Smooth muscle cell (in vitro differentiated cells): Measurements from ENCODE around the gene KCNAB1. TPM values are rescaled to one million over a fixed set of nuclear protein-coding genes. Genes with fewer than 3 reads are reported as not detected.

Experiments used
- DNase-seq: peaks from one replicate; lab custom pipeline; 2025; ENCODE audit not compliant: unreplicated experiment; lab: John Stamatoyannopoulos, UW
- H2AFZ ChIP-seq: fragments of 200-600 bp; sonication (generic); 2 replicates; pipeline ENCODE4 v1.6.0; 2016; ENCODE audit warnings: antibody characterized with exemption, low read depth, mild to moderate bottlenecking
- H3F3A ChIP-seq: fragments of 200-600 bp; sonication (generic); 2 replicates; pipeline ENCODE4 v1.6.0; 2017; ENCODE audit warnings: antibody characterized with exemption, low read depth
- H3K27ac ChIP-seq: fragments of 200-600 bp; sonication (generic); 2 replicates; pipeline ENCODE4 v1.5.1; 2016; ENCODE audit warnings: low read depth, mild to moderate bottlenecking
- H3K27me3 ChIP-seq: fragments of 200-600 bp; sonication (generic); 2 replicates; pipeline ENCODE4 v1.6.1; 2016; ENCODE audit warnings: low read depth, mild to moderate bottlenecking
- H3K36me3 ChIP-seq: fragments of 200-600 bp; sonication (generic); 2 replicates; pipeline ENCODE4 v1.5.1; 2016; ENCODE audit warnings: low read depth
- H3K4me1 ChIP-seq: fragments of 200-600 bp; sonication (generic); 2 replicates; pipeline ENCODE4 v1.5.1; 2016; ENCODE audit warnings: low read depth
- H3K4me2 ChIP-seq: fragments of 200-600 bp; sonication (generic); 2 replicates; pipeline ENCODE4 v1.6.0; 2016; ENCODE audit warnings: mild to moderate bottlenecking
- H3K4me3 ChIP-seq: fragments of 200-600 bp; sonication (generic); 2 replicates; pipeline ENCODE4 v1.5.1; 2016; ENCODE audit warnings: mild to moderate bottlenecking
- H3K79me2 ChIP-seq: fragments of 200-600 bp; sonication (generic); 2 replicates; pipeline ENCODE4 v1.6.0; 2016; ENCODE audit warnings: low read depth, mild to moderate bottlenecking
- H3K9ac ChIP-seq: fragments of 200-600 bp; sonication (generic); 2 replicates; pipeline ENCODE4 v1.6.0; 2016; ENCODE audit warnings: low read depth
- H3K9me3 ChIP-seq: fragments of 200-600 bp; sonication (generic); replicated peaks from 2 replicates; pipeline ENCODE4 v1.5.1; 2016; ENCODE audit warnings: low read depth
- H4K20me1 ChIP-seq: fragments of 200-600 bp; sonication (generic); 2 replicates; pipeline ENCODE4 v1.6.0; 2016; ENCODE audit warnings: low read depth
- WGBS: methylation state at CpG from one replicate; pipeline ENCODE4 v1.1.7; 2016; ENCODE audit warnings: low lambda C conversion rate; 5-methylcytosine and 5-hydroxymethylcytosine counted together
- polyA plus RNA-seq: library from polyadenylated mRNA; unstranded; fragments of >200 nt; fragmentation: Nextera tagmentation; extraction: Ambion mirVana; gene quantifications from 2 replicates; pipeline ENCODE4 v1.2.1, GENCODE V29; 2016
- total RNA-seq: library from RNA; depleted of rRNA; stranded (reverse); fragments of >200 nt; gene quantifications from 2 replicates; pipeline ENCODE4 v1.2.3, GENCODE V29; 2014
- TF ChIP-seq, protein P1 (sequence below): fragments of 200-600 bp; sonication (generic); IDR thresholded peaks from 2 replicates; pipeline ENCODE4 v1.5.1; 2017; ENCODE audit warnings: borderline replicate concordance, mild to moderate bottlenecking, antibody characterized with exemption; ENCODE audit not compliant: insufficient read depth, poor library complexity, severe bottlenecking

The KCNAB1 gene
- total and polyA plus RNA-seq, 2 experiments from 2014 or later, result 0.36 to 1.0 TPM

DNA sequence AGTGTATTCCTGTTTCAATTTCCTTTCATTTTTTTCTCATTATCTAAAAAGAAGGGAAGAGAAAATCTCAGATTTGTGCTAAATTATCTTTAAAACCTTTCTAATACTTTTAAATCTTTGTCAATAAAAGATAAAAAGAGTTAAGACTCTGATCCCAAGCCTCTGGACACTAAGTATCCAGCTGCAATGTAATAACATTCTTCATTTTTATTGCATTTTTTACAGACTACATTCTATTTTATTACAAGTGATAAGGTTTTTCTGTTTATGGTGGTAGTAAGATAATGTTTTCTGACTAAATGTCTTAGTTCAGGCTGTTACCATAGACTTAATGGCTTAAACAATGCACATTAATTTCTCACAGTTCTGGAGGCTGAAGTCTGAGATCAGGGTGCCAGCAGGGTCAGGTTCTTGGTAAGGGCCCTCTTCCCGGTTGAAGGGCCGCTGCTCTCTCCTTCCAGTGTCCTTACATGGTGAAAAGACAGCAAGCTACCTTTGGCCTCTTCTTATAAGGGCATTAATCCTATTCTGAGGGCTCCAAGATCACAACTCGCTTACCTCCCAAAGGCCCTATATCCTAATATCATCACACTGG, 19.7 kb downstream of the KCNAB1 start:
- 56% methylated on average over 3 of the region's 3 CpGs for WGBS
- no peak for DNase-seq
- Histone ChIP-seq H4K20me1 (no peaks in the 10 kb centered on the region), H3K4me3 (no peak overlapping the region), H3F3A (no peaks in the 10 kb centered on the region), H3K79me2 (no peaks in the 10 kb centered on the region), H3K9ac (no peak overlapping the region), H3K27ac (no peak overlapping the region), H3K9me3 (no peaks in the 10 kb centered on the region), H3K27me3 (peaks cover 4% of the 10 kb centered on the region), H2AFZ (no peak overlapping the region), H3K4me2 (no peak overlapping the region), H3K36me3 (no peaks in the 10 kb centered on the region), H3K4me1 (no peaks in the 10 kb centered on the region)
- TF ChIP-seq, protein P1, sequence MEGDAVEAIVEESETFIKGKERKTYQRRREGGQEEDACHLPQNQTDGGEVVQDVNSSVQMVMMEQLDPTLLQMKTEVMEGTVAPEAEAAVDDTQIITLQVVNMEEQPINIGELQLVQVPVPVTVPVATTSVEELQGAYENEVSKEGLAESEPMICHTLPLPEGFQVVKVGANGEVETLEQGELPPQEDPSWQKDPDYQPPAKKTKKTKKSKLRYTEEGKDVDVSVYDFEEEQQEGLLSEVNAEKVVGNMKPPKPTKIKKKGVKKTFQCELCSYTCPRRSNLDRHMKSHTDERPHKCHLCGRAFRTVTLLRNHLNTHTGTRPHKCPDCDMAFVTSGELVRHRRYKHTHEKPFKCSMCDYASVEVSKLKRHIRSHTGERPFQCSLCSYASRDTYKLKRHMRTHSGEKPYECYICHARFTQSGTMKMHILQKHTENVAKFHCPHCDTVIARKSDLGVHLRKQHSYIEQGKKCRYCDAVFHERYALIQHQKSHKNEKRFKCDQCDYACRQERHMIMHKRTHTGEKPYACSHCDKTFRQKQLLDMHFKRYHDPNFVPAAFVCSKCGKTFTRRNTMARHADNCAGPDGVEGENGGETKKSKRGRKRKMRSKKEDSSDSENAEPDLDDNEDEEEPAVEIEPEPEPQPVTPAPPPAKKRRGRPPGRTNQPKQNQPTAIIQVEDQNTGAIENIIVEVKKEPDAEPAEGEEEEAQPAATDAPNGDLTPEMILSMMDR, result no peak

DNA sequence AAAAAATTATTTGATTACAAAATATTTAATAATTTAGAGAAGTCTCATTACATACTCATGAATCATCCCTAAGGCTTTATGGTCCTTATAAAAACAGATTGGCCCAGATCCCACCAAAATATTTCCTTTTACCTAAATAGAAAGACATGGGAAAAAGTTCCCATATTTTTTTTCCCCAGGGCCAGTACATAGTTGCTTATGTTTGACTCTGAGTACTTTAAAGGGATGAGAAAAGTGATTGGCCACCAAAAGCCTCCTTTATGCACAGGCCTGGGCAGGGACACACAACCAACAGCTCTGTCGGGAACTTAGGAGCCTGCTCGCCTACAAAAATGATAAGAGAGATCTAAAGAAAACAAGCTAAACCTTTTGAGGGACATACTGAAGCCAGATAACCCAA, 22.3 kb downstream of the KCNAB1 start:
- H3K9me3 ChIP-seq, result no peaks in the 10 kb centered on the region
- TF ChIP-seq, protein P1, result no peak
- no peak overlapping the region for H3K4me3 ChIP-seq
- no peak overlapping the region for H3K27ac ChIP-seq
- H3K79me2 ChIP-seq, result no peaks in the 10 kb centered on the region
- peak overlapping the region; percentile 39 for H3K4me2 ChIP-seq
- H3K9ac ChIP-seq, result no peak overlapping the region
- peaks cover 4% of the 10 kb centered on the region for H3K27me3 ChIP-seq
- H2AFZ ChIP-seq, result peak overlapping the region; percentile 18
- no peaks in the 10 kb centered on the region for H4K20me1 ChIP-seq
- H3K4me1 ChIP-seq, result no peaks in the 10 kb centered on the region
- H3K36me3 ChIP-seq, result no peaks in the 10 kb centered on the region
- DNase-seq, result no peak
- no peaks in the 10 kb centered on the region for H3F3A ChIP-seq
- 44% methylated on average over 2 of the region's 2 CpGs for WGBS

DNA sequence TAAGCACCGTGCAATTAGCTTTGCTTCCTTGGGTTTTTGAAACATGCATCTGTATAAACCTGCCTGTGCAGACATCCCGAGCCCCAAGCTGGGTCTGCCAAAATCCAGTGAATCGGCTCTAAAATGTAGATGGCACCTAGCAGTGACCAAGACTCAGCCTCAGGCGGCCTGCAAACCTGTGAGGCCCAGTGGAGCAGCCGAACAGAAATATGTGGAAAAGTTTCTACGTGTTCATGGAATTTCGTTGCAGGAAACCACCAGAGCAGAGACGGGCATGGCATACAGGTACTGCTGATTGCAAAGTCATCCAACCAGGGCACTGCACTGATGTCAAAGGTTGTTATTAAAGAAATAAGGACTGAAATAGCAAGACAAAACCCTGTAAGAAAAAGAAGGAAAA, 22.8 kb downstream of the KCNAB1 start:
- no peak for DNase-seq

DNA sequence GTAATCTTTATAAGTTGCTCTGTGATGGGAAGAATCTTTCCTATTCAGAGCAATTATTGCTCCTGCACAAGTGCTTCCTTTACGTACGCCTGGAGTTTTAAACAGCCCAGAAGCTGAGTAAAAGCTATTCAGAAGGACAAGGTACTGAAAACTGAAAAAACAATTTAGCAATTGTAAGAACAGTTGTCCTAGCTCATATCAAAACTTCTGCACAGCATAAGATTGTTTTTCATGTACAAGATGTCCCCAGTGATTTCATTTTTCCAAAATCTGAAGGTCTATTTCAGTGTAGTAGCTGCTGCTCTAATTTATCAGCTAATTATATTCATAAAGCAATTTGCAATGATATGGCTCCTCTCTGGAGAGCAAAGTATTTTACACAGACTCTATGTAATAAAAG, 23.7 kb downstream of the KCNAB1 start:
- no peak for DNase-seq
- no peak overlapping the region for H3K9ac ChIP-seq
- H3K27me3 ChIP-seq, result peaks cover 4% of the 10 kb centered on the region
- TF ChIP-seq, protein P1, result no peak
- H3F3A ChIP-seq, result no peaks in the 10 kb centered on the region
- 96% methylated on average over 2 of the region's 2 CpGs for WGBS
- H3K9me3 ChIP-seq, result no peaks in the 10 kb centered on the region
- no peak overlapping the region for H3K27ac ChIP-seq
- H4K20me1 ChIP-seq, result no peaks in the 10 kb centered on the region
- no peaks in the 10 kb centered on the region for H3K4me1 ChIP-seq
- no peak overlapping the region for H2AFZ ChIP-seq
- no peaks in the 10 kb centered on the region for H3K36me3 ChIP-seq
- H3K4me3 ChIP-seq, result no peak overlapping the region
- no peaks in the 10 kb centered on the region for H3K79me2 ChIP-seq
- no peak overlapping the region for H3K4me2 ChIP-seq

More for the DNA sequence above, 22.8 kb downstream of the KCNAB1 start:
- Histone ChIP-seq H3K9ac (no peak overlapping the region), H3K79me2 (no peaks in the 10 kb centered on the region), H3K4me2 (peak overlapping the region; percentile 39), H2AFZ (peak overlapping the region; percentile 18), H3K27me3 (peaks cover 4% of the 10 kb centered on the region), H3K4me3 (no peak overlapping the region), H3K27ac (no peak overlapping the region), H3K9me3 (no peaks in the 10 kb centered on the region), H4K20me1 (no peaks in the 10 kb centered on the region), H3F3A (no peaks in the 10 kb centered on the region), H3K36me3 (no peaks in the 10 kb centered on the region), H3K4me1 (no peaks in the 10 kb centered on the region)
- WGBS, result 67% methylated on average over 8 of the region's 8 CpGs
- TF ChIP-seq, protein P1, result no peak
